GM19452 (cell line): ENCODE measurements around the gene SH2D3A.
A peak's percentile ranks its signal among the peaks of the same experiment; 100 is the strongest.
"Not testable (repeated sequence)": the region's sequence is repeated elsewhere in the genome, so short reads cannot be mapped to it uniquely, and the experiment has no call there.

Source experiments
- ATAC-seq: cut with Tn5 transposase; IDR thresholded peaks from one replicate; pipeline ENCODE4 v1.9.1; 2021; ENCODE audit not compliant: unreplicated experiment

The SH2D3A gene

DNA sequence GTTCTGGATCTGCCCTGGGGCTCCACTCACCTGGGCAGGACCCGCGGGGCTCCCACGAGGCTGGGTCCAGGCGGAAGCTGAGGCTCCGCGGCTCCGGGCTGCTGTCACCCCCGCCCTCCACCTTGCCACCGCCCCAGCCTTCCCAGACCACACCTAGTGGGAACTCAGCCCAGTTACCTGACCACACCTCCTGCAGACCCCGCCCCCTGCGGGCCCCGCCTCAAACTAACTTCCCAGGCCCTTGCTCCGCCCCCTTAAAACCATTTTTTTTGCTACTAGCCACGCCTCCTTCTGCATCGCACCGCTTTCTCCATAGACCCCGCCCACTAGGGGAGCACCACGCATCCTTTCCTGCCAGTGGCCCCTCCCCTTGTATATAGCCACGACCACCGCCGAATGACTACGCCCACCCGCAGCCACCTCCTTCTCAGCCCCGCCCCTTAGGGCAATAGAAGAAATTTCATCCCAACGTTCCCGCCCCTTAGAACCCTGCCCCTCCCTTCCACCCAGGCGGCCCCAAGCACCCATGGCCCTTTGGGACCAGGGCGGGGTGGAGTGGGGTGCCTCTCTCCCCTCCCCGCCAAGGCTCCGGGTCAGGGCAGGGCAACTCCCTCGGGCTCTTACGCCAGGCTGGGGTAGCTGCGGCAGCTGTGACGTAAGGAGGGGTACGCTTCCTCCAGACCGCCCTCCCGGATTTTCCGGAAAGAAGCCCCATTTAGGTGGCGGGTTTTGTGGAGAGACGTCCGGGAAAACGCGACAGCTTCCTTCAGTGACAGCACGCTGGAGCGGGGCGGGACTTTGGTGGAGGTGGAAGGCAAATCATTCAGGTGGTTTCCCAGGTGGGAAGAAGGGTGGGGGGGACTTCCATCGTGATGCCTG lies at the start of gene SH2D3A:
SH2D3A (minus strand) TSS at position 79 of the 879 bp plus-strand sequence. CDS start 3,687 bp downstream, outside the sequence.
- peak; percentile 65 for ATAC-seq

DNA sequence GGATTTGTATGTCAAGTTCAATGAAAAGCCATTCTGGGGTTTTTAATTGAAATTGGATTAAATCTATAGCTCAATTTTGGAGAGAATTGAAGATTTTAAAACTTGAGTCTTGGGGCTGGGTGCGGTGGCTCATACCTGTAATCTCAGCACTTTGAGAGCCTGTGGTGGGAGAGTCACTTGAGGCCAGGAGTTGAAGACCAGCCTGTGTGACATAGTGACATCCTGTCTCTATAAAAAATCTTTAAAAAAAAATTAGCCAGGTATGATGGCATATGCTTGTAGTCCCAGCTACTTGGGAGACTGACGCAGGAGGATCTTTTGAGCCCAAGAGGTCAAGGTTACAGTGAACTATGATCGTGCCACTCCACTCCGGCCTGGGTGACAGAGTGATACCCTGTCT lies 46.4 kb upstream of the SH2D3A start:
- no peak for ATAC-seq

DNA sequence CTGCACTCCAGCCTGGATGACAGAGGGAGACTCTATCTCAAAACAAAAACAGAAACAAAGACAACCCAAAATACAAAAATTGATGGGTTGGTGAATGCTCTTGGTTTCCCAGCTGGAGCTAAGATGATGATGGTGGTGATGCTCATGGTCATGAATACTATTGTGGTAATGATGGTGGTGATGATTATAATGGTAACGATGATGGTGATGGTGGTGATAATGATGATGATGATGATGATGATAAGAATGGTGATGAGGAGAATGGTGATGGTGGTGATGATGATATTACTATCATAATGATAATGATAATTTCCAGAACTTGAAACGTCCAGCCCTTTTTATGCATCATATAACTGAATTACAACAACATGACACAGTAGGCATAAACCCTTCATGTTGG lies 45.4 kb upstream of the SH2D3A start:
- ATAC-seq = no peak

DNA sequence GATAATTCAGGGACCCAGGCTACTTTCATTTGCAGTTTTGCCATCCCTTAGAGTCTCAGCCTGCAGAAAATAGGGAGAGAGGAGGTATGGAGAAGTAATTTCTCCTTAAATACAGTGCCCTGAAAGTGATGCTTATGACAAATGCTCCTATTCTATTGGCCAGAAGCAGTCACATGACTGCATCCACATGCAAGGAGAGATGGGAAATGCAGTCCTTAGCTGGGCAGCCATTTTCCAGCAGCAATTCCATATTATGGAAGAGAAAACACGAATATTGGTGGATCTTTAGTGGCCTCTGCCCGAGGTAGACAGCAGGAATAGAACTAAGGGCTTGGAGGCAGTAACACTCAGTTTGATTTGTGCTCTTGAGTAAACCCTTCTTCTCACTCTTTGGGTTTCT lies 44.7 kb upstream of the SH2D3A start:
- no peak for ATAC-seq

DNA sequence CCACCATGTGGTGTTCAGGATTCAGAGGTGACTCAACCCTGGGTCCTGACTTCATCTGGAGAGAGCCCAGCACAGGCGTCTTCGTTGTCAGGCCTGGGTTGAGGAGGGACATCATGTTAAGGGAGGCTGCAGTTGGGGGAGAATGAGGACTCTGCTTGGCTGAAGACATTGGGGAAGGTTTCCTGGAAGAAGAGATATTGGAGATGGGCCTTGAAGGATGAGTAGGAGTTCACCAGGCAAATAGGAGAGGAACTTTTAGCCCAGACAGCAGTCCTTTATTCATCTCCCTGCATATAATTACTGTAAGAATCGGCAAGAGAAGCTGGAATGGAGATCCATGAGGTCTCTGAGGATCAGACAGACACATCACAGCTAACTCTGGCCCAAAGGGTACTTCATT lies 44.1 kb upstream of the SH2D3A start:
- no peak for ATAC-seq

DNA sequence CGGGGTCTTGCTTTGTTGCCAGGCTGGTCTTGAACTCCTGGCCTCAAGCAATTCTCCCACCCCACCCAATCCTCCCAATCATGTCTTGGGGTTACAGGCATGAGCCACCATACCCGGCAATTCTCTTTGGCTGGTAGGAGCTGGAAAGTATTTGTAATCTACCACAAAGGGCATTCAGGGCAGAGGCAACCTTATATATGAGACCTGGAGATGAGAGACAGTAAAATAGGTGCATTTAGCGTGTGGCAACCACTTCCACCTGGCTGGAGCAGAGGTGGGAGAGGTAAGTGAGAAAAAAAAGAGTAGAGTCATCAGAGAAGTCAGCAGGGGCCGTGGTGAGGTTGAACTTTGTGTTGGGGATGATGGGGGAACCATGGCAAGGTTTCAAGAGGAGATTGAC lies 42.0 kb upstream of the SH2D3A start:
- ATAC-seq = no peak

DNA sequence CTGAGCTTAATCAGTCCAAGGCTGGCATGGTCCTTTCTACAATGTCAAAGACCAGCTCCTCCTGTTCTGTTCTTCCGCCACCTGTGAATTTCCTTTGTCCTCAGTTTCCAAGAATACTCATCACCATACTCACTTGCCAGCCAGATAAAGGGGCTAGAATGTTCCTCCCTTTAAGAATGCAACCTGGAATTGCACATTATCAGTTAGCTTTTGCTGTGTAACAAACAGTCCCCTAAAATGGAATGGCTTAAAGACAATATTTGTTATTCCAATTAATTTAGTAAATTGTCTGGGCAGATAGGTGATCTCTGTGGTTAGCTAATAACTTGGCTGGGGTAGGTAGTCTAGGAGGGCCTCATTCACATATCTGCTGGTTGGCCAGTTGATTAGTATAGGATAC lies 41.3 kb upstream of the SH2D3A start:
- no peak for ATAC-seq

DNA sequence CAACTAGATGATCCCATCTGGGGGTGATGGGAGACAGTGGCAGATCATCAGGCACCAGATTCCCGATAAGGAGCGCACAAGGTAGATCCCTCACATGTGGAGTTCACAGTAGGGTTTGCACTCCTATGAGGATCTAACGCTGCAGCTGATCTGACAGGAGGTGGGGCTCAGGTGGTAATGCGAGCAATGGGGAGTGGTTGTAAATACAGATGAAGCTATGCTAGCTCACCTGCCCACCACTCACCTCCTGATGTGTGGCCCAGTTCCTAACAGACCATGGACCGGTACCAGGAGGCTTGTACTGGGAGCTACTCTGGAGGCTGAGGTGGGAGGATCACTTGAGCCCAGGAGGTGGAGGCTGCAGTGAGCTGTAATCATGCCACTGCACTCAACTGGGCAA lies 40.1 kb upstream of the SH2D3A start:
- no peak for ATAC-seq

DNA sequence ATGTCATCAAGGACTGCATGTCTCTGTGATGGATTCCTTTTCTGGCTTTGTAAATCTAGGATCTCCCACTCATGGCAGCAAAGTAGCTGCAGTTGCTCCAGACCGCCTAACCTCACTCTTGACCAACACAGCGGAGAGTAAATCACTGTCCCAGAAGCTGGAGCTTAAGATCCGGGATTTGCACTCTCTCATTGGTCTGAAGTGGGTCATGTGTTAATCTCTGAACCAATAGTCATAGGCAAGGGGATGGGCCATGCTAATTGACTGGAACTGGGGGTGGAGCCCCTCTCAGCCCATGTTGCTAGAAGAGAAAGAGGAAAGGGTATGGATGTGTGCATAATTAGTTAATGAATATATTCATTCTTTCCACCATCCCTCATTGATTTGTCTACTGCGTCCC lies 39.3 kb upstream of the SH2D3A start:
- ATAC-seq = no peak

DNA sequence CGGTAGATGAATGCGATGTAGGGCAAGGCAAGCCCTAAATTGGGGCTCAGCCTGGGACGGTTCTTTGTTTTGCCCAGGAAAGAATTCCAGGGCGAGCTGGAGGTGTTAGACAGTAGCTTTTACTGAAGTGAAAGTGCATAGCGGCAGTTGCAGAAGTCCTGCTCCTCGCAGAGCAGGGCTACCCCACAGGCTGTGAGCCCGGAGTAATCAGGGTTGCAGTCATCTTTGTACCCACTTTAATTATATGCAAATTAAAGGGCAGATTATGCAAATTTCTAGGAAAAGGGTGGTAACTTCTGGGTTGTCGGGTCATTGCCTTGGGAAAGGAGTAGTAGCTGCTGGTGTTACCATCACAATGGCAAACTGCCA lies 35.8 kb upstream of the SH2D3A start:
- no peak for ATAC-seq

DNA sequence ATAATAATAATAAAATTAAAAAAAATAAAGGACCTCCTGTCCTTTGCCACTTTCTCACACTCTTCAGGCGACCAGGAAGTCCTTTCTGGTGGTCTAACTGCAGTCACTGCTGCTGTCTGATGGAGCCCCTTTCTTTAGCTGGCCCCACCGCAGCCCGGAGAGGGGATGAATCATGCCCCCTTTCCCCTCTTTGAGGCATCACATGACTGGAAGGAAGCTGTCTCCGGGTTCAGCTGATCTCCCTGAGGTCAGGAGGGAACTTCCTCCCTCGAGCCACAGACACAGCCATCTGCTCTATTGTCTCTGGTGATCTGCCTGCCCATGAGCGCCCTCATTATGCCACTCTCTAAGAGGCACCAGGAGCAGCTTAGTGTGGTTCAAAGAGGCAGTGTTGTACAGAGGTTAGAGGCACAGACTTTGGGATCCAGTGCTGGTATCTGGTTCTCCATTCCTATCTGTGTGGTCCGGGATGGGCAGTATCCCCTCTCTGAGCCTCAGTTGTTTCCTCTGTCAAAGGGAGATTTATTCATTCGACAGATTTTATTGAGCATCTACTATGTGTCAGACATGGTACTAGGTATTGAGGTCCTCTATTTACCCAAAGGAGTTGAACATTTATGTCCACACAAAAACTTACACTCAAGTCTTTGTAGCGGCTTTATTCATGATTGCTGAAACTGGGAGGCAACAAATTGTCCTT lies 35.3 kb upstream of the SH2D3A start:
- peak; percentile 55 for ATAC-seq

DNA sequence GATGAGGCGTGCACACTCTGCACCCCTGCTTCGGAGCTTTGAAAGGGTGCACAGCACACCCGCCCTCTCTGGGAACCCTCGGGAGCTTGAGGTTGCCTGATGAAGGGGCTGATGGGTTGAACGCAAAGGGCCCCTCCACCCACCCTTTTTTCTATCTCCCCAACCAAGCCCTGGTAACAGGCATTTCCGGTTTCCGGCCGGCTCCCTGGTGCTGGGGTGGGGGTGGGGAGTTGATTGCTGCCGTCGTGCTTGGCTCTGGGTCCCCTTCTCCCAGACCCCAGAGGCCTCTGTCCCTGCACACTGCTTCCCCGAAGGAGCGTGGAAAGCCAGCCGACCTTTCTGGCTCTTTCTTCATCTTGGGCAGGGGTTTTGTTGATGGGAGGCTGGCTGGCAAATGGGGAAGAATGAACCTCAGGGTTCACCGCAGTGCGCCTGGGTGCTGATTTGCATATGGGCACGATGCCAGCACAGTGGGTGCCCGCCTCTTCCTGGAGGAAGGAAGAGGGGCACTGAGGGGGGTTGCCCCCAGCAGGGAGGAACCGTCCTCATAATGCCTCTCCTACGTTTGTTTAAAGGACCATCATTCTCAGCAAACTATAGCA lies 34.4 kb upstream of the SH2D3A start:
- ATAC-seq = peak; percentile 41

DNA sequence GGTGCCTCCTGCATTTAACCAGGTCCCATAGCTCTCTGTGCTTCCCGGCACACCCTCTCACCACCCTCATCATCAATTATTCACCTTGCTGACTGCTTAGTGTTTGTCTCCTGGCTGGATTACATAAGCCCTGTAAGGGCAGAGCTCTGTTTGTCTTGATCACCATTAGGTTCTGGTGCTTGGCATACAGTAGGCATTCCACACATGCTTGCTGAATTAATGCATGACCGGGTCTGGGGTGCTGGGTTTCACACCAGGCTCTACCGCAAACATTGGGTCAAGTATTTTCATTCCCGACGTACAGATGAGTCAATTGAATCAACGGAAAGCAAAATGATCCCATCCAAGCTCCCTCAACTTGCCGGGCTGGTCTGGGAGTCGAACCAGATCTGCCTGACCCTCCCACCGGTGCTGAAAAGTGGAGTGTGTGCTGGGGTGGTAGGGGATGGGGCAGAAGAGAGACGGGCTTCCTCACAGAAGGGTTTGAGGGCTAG lies 33.8 kb upstream of the SH2D3A start:
- no peak for ATAC-seq

DNA sequence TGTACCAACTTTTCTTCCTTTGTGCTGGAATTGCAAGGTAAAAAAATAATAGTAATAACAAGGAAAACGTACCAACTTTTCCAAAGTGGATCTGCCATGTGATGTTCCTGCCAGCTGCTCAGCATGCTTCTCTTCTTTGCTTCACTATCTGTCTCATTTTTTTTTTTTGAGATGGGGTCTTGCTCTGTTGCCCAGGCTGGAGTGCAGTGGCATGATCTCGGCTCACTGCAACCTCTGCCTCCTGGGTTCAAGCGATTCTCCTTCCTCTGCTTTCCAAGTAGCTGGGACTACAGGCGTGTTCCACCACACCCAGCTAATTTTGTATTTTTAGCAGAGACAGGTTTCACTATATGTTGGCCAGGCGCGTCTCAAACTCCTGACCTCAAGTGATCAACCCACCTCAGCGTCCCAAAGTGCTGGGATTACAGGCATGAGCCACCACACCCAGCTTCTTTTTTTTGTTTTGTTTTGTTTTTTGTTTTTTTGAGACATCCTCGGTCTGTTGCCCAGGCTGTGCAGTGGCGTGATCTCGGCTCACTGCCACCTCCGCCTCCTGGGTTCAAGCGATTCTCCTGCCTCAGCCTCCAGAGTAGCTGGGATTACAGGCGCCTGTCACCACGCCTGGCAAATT lies 33.0 kb upstream of the SH2D3A start:
- ATAC-seq = not testable (repeated sequence)

DNA sequence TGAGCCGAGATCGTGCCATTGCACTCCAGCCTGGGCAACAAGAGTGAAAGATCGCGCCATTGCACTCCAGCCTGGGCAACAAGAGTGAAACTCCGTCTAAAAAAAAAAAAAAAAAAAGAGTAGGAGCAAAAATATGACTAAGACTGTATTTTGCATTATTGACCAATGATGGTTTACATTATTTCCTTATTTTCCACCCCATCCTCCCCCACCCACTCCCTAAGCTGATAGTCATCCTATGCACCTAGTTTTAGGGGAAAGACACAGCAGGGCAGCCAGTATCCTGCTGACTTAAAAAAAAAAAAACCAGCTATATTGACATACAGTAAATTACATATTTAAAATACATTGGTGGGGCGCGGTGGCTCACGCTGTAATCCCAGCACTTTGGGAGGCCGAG lies 30.4 kb upstream of the SH2D3A start:
- no peak for ATAC-seq

DNA sequence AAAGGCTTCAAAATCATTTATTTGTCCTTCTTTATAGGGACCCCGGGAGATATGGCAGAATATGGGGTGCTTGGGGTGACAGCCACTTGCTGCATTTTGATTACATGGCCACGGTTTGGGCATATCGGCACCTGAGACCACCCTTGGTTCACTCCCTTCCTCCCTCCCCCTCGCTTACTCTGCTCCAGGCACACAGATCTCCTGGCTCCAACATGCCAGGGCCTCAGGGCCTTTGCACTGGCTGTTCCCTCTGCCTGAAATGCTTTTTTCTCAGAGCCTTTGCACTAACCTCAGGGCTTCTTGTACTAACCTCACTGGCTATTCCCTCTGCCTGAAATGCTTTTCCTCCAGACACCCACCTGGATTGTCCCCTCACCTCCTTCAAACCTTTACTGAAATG lies 29.0 kb upstream of the SH2D3A start:
- ATAC-seq = no peak

DNA sequence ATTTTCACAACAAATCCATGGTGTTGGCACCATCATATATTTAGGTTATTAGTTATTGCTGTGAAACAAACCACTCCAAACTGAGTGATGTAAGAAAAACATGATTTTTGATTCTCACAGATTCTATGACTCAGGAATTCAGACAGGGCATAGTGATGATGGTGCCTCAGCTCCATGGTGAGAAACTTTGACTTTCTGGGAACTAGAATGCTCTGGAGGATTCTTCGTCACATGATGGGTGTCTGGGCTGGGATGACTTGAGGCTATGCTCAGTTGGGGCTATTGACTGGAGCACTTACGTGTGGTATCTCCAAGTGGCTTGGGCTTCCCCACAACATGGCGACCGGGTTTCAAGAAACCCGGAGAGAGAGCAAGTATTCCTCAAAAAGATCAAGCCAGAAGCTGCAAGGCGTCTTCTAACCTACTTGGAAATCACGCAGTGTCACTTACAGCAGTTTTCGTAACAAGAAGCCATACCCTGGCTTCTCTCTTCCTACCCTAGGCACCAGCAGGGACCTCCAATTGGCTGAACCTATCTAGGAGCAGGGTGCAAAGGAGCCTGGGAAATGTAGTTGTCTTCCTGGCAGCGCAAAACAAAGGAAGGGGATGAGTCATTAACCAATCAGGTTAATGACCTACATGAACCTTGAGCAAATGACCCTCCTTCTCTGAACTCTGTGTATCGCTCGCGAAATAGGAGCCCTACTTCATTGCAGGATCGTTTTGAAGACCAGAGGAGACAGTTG lies 27.6 kb upstream of the SH2D3A start:
- no peak for ATAC-seq

DNA sequence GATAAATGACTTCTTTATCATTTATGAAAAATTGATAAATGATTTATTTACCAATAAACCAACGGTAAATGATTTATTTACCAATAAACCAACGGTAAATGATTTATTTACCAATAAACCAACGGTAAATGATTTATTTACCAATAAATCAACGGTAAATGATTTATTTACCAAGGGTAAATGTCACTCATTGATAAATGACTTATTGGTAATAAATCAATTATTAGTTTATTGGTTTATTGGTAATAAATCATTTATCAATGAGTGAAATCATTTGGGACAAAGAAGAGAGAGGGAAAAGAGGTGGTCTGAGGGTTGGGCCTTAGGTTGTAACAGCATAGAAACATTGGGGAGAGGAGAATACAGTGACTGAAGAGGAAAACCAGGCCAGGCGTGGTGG lies 26.7 kb upstream of the SH2D3A start:
- no peak for ATAC-seq

DNA sequence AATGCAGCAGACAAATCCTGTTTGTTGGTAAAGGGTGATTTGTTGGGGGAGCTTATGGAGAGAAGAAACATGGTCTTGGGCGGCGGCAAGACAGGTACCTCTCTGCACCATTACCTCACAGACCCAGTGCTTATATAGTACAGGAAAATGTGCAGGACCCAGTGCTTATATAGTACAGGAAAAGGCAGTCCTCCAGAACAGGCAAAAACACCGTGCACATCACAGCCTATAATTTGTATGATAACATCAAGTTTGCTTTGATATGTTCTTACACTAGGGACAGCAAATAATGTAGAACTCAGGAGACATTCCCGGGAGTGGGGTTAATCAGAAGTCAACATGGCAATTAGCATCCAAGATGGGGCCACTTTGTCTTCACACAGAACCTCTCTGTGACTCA lies 26.2 kb upstream of the SH2D3A start:
- no peak for ATAC-seq

DNA sequence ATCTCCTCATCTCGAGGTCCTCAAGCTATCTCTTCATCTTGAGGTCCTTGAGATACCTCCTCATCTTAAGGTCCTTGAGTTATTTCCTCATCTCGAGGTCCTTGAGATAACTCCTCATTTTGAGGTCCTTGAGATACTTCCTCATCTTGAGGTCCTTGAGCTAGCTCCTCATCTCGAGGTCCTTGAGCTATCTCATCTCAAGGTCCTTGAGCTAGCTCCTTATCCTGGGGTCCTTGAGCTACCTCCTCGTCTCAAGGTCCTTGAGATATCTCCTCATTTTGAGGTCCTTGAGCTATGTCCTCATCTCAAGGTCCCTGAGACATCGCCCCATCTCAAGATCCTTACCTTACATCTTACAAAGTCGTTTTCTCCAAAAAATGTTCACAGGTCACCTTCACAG lies 24.0 kb upstream of the SH2D3A start:
- no peak for ATAC-seq
